Caco-2 (cell line): ENCODE measurements around the gene TNRC6C. TPM values are rescaled to one million over a fixed set of nuclear protein-coding genes. Genes with fewer than 3 reads are reported as not detected.

Source experiments
- BruUV-seq: library from RNA; stranded (reverse); fragments of 400-500 nt; replicated peaks from 2 replicates; lab custom pipeline; 2021; lab: Mats Ljungman, UMichigan
- CTCF ChIA-PET: fragments of 300-600 bp; sonication (Branson Sonifier 250); formaldehyde crosslinking; loops from one replicate; lab custom pipeline; 2022; ENCODE audit warnings: antibody characterized with exemption; lab: Charles Lee
- POLR2A ChIA-PET: fragments of 300-600 bp; sonication (Branson Sonifier 250); formaldehyde crosslinking; loops from one replicate; lab custom pipeline; 2022; ENCODE audit warnings: antibody characterized with exemption; lab: Charles Lee
- DNase-seq, 2 experiments: peaks; one replicate each; pipeline versions ENCODE4 v3.0.0 to v3.0.0-alpha.2; 2020 to 2022
- H3K27me3 ChIP-seq: replicated peaks from 2 replicates; pipeline ENCODE4 v1.6.0; 2011; ENCODE audit warnings: low read length; ENCODE audit not compliant: control insufficient read depth, insufficient read depth
- H3K36me3 ChIP-seq: 2 replicates; pipeline ENCODE4 v1.5.1; 2011; ENCODE audit warnings: low read length; ENCODE audit not compliant: control insufficient read depth, insufficient read depth
- H3K4me1 ChIP-seq: fragments of 250-450 bp; sonication (Bioruptor Pico); 2 replicates; pipeline ENCODE4 v1.5.1; 2020; ENCODE audit warnings: mild to moderate bottlenecking
- H3K4me3 ChIP-seq: 2 replicates; pipeline ENCODE4 v1.5.1; 2011; ENCODE audit warnings: low read depth, mild to moderate bottlenecking, control low read depth, low read length
- H3K9me3 ChIP-seq: fragments of 250-450 bp; sonication (Bioruptor Pico); 2 replicates; pipeline ENCODE4 v1.5.1; 2020; ENCODE audit warnings: mild to moderate bottlenecking, moderate library complexity
- H3K27ac Mint-ChIP-seq: one replicate; pipeline ENCODE4 v1.8.0; 2022; ENCODE audit warnings: mixed read lengths; ENCODE audit not compliant: unreplicated experiment
- H3K27me3 Mint-ChIP-seq: one replicate; pipeline ENCODE4 v1.8.0; 2022; ENCODE audit warnings: mixed read lengths; ENCODE audit not compliant: insufficient read depth, unreplicated experiment
- H3K36me3 Mint-ChIP-seq: one replicate; pipeline ENCODE4 v1.8.0; 2022; ENCODE audit warnings: mild to moderate bottlenecking, mixed read lengths; ENCODE audit not compliant: insufficient read depth, unreplicated experiment
- H3K4me1 Mint-ChIP-seq: one replicate; pipeline ENCODE4 v1.8.0; 2022; ENCODE audit warnings: low read depth, mixed read lengths; ENCODE audit not compliant: unreplicated experiment
- H3K4me3 Mint-ChIP-seq: one replicate; pipeline ENCODE4 v1.8.0; 2022; ENCODE audit warnings: mild to moderate bottlenecking, moderate library complexity, mixed read lengths; ENCODE audit not compliant: unreplicated experiment
- H3K9me3 Mint-ChIP-seq: one replicate; pipeline ENCODE4 v1.8.0; 2022; ENCODE audit warnings: mixed read lengths; ENCODE audit not compliant: unreplicated experiment
- CTCF ChIP-seq, 2 experiments: fragments of 200-600 bp in 1 of 2; IDR thresholded peaks; 1 replicate in 1 of 2; 2 replicates in 1 of 2; pipeline versions ENCODE4 v1.5.1 to v1.8.0; 2011 to 2022; ENCODE audit warnings: antibody characterized with exemption in 1 of 2, control low read depth in 1 of 2, inconsistent platforms in 1 of 2, low read depth in 1 of 2, low read length in 1 of 2, mild to moderate bottlenecking in 1 of 2, moderate library complexity in 1 of 2; ENCODE audit not compliant: insufficient read depth in 1 of 2, severe bottlenecking in 1 of 2, unreplicated experiment in 1 of 2
- intact Hi-C: fragments of 100-400 bp; cut with micrococcal nuclease; formaldehyde crosslinking; loops from one replicate; pipeline ENCODE4 v1.10.0; 2022; ENCODE audit not compliant: unreplicated experiment
- total RNA-seq: library from RNA; stranded (reverse); gene quantifications from 2 replicates; pipeline ENCODE4 v1.2.3, GENCODE V29; 2022

TNRC6C gene
- total RNA-seq, 1 experiment from 2014 or later = 17.9 TPM

- Histone ChIP-seq H3K36me3 (no peaks in the 10 kb centered on the region), H3K4me3 (no peak overlapping the region), H3K9me3 (no peaks in the 10 kb centered on the region), H3K4me1 (peaks cover 25% of the 10 kb centered on the region), H3K27me3 (no peaks in the 10 kb centered on the region)
- Mint-ChIP-seq H3K27ac (no peak overlapping the region), H3K4me3 (no peak overlapping the region), H3K4me1 (peaks cover 11% of the 10 kb centered on the region), H3K27me3 (no peaks in the 10 kb centered on the region), H3K9me3 (no peaks in the 10 kb centered on the region), H3K36me3 (peaks cover 7% of the 10 kb centered on the region)
- no TSS peak for BruUV-seq
- no peak for DNase-seq
- intact Hi-C loops = no loop called here
- ChIA-PET CTCF (interaction anchor here (0.7 kb wide), 1 partner anchor 31 kb away, joined by 5 read pairs; the partner anchor contains the start of gene TK1), POLR2A (no interaction called here)
- TF ChIP-seq CTCF (IDR thresholded peaks at IDR 0.05; ENCODE audit: insufficient read depth in 1 of 2, low read depth in 1 of 2, low read length in 1 of 2, severe bottlenecking in 1 of 2, unreplicated experiment in 1 of 2) = no peak
These were observed 196.7 kb downstream of the TNRC6C start for GRCh38 chr17:78154903-78155811.

Other genes starting within 250 kb of the TNRC6C start
- 77.7 and 84.7 TPM in 2 replicates for gene TMC6, start 170.1 kb downstream of the TNRC6C start, total RNA-seq
- gene TMC8, start 172.1 kb downstream of the TNRC6C start, total RNA-seq = not detected in 2 replicates
- gene C17orf99, start 187.7 kb downstream of the TNRC6C start, total RNA-seq = not detected in 2 replicates
- 169 and 193 TPM in 2 replicates for gene SYNGR2, start 209.9 kb downstream of the TNRC6C start, total RNA-seq
- 171 and 190 TPM in 2 replicates for gene TK1, start 228.3 kb downstream of the TNRC6C start, total RNA-seq
- gene AFMID, start 228.7 kb downstream of the TNRC6C start, total RNA-seq = 68.5 and 83.0 TPM in 2 replicates